SH-SY5Y (cell line): ENCODE results near the gene HES7.

Experiments
- GATA2 ChIP-seq: IDR thresholded peaks from 2 replicates; pipeline ENCODE4 v1.6.1; 2011; ENCODE audit warnings: mild to moderate bottlenecking, low read depth, low read length
- GATA3 ChIP-seq: IDR thresholded peaks from 2 replicates; pipeline ENCODE4 v1.6.1; 2011; ENCODE audit warnings: low read depth, mild to moderate bottlenecking, low read length, moderate library complexity

DNA sequence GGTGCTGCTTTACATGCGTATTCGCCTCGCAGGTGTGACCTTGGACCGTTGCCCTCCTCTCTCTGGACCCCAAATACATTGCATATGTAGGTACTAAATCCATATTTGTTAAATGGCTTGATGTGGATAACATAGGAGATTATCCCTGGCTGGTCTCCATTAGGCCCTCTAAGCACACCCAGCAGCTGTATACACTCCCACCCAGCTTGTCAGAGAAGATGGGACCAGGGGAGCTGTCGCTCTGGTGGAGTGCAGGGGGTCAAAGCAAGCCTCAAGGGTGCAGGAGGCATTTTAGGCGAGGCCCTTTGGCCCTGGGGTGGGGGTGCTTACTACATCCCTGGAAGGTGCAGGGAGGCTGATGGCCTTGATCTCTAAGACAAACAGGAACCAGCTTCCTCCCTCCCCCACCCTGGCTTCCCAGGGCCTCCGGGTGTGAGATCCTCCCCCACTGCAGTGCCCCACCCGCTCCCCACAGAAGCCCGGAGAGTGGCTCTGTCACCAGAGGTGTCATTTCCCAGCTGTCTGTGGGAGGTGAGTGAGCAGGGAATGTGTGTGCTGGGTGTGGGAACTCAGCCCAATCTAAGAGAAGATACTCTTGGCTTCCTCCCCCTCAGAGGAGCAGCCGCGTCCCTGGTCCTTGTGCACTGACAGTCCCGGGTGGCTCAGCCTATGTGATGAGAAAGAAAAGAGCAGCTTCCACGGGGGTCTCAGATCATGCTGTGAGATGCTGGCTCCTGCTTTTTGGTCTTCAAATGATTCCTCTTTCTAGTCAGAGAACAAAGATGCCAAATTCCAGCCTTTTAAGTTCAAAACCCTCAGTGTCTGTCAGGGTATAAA lies 40.3 kb upstream of the HES7 start:
- TF ChIP-seq GATA3 (no peak), GATA2 (no peak)
